T-helper 9 cell (primary cell): ENCODE data around the gene BRMS1.
"Not testable (repeated sequence)": the region's sequence is repeated elsewhere in the genome, so short reads cannot be mapped to it uniquely, and the experiment has no call there.

Experiments
- DNase-seq: peaks from one replicate; pipeline ENCODE4 v3.0.0-alpha.2; 2020

Gene BRMS1

DNA sequence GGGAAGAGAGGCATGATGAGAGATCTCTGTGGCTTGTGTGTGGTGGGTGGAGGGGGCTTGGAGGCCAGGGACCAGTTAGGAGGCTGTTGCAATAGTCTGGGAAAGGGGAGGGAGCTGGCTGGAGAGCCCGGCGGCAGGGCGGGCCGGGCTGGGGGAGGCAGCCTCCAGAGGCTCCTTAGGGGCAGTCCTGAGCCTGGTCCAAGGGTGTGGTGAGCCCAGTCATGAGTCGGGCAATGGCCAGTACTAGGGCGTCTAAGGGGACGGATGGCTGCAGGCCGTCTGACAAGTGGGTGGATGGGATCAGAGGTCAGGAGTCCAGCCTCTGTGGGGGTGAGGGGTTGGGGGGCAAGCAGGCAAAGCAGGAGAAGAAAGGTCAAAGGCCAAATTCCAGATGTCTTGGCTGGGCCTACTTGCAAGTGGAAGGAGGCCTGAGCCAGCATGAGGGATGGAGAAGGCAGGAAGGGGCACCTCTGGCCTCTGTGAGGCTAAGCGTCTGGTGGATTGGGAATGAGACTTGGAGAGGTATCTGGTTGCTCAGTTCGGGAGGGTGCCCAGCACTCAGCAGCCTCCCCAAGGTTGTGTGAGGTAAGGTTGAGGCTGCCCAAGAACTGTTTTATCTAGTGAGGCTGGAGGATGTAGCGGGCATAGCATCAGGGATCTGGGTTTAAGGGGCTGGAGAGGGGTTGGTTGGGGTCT is 22.0 kb downstream of the BRMS1 start:
- no peak for DNase-seq

DNA sequence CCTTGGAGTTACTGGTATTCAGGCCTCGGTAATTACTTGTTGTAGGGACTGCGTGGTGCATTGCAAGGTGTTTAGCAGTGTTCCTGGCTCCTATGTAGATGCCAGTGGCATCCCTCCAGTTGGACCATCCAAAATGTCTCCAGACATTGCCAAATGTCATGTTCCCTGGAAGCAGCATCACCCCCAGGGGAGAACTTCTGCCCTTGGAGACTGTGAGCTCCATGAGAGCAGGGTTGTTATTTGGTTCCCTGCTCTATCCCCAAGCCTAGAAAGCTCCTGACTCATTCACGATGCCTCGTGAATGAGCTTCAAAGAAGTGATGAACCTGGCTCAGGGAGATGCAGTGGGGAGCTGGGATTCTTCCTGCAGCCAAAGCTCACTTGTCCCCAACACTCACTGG is 23.3 kb downstream of the BRMS1 start:
- DNase-seq: no peak

DNA sequence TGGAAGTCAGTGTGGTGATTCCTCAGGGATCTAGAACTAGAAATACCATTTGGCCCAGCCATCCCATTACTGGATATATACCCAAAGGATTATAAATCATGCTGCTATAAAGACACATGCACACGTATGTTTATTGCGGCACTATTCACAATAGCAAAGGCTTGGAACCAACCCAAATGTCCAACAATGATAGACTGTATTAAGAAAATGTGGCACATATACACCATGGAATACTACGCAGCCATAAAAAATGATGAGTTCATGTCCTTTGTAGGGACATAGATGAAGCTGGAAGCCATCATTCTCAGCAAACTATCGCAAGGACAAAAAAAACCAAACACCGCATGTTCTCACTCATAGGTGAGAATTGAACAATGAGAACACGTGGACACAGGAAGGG is 24.2 kb downstream of the BRMS1 start:
- not testable (repeated sequence) for DNase-seq

DNA sequence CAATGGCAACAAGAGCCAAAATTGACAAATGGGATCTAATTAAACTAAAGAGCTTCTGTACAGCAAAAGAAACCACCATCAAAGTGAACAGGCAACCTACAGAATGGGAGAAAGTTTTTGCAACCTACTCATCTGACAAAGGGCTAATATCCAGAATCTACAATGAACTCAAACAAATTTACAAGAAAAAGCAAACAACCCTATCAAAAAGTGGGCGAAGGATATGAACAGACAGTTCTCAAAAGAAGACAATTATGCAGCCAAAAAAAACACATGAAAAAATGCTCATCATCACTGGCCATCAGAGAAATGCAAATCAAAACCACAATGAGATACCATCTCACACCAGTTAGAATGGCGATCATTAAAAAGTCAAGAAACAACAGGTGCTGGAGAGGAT is 24.6 kb downstream of the BRMS1 start:
- not testable (repeated sequence) for DNase-seq

DNA sequence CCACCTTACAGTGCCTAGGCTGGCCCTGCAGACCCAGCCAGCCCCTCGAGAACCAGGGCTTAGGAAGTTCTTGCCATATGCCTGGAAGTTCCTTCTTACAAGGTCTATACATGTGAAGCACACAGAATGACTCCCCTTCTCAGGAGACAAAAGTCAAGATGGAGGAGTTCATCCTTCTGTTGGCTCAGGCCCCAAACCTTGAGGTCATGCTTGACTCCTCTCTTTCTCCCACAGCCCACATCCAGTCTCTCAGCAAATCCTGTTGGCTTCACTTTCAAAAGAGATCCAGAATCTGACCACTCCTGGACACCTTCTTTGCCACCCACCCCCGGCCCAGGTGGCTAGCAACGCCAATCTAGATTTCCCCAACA is 26.3 kb downstream of the BRMS1 start:
- DNase-seq: no peak

DNA sequence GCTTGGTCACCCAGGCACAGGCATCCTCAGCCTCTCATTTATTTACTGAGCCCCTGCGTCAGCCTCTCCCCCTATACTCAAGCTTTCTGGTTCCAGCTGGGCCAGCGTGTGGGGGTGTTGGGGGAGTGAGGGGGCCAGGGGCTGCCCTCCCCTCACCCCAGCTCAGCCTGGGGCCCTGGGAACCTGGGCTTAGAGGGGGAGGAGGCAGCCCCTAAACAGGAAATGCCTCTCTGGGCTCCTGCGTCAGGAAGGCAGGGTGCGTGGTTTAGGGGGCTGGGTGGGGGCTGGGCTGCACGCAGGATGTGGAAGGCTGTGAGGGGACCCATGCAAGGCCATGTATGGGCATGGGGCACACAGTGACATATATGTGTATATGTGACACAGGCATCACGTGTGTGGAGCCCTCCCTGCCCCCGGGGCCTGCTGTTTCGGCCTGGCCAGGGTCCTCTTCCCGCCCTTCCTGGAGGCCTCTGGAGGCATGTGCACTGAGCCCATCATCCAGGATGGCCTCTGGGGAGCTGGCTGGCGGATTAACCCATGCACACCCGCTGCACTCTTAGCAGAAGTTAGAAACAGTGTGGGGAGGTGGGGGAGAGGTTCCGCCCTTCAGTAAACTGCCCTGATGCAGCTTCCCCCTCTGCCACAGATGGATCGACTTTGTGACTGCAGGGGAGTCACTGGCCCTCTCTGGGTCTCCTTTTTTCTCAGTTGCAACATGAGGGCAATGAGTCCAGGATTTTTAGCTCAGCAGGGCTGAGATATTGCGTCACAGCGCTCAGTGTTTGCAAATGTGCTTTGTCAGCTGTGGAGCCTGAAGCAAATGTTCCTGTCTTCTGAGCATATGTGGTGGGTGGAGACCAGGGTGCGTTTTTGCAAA is 26.9 kb downstream of the BRMS1 start:
- no peak for DNase-seq

DNA sequence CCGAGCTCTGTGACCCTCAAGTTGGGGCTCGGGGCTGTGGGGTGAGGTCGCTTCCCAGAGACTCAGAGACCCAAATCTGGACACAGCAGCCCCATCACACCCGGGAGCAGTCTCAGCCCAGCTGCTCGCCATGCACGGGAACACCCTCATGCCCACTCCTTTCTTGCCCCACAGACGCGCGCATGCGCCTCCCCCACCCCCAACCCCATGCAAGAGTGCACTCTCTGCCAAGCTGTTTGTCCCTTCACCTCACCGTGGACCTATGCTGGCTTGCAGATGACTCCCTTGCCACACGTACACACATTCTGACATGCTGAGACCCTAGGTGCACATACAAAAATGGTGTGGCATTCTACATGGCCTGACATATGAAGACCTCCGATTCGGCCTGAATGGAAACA is 27.6 kb downstream of the BRMS1 start:
- DNase-seq: no peak

DNA sequence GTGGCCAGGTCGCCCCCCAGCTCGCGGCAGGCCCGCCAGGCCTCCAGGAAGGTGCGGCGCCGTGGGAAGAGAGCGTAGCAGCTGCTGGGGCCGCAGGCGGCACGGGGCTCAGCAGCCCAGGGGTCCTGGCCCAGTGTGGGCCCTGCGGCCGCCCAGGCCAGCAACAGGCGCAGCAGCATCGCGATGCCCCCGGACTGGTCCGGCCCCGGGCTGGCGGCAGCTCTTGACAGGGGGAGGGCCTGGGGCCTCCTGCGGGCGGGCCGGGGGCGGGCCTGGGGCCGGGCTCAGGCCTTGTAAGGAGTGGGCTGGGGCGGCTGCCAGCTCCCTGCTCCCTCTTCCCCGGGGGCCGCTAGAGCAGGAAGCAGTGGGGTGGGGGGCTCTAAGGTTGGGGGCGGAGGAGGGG is 28.1 kb downstream of the BRMS1 start, which contains the start of gene CD248:
Gene CD248, minus strand, starts transcription at position 196 of the 403 bp plus-strand sequence. Its CDS starts 17 bp downstream, at position 179.
- no peak for DNase-seq

DNA sequence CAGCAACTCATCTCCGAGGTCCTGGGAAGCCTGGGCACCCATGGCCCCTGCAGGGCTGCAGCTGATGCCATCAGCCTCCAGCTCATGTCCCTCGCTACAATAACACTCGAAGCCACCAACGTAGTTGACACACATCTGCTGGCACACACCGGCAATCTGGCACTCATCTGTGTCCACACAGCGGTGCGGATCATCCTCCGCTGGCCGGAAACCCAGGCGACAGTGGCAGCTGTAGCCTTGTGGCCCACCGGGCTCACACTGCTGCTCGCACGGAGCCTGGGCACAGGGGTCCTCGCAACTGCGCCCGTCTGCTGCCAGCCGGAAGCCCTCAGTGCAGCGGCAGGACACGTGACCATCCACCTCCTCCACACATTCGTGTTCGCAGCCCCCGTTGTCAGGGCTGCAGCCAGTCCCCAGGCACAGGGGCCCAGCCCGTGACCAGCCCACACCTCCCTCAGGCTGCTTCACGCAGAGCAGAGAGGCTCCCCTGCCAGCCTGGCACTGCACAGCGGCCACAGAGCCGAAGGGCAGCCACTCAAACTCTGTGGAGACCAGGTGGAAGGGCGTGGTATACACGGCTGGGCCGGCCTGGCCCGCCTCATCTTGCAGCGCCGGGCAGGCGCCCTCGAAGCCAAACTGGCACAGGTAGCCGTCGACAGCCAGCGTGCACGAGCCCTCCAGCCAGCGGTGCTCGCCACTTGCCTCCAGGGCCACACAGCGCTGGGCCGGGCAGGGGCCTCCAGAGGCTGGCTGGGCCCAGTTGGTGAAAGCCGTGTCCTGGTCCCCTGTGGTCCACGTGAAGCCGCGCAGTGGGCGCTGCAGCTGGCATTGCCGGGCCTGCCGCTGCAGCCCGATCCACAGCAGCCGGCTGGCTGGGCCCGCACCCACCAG is 28.7 kb downstream of the BRMS1 start:
- no peak for DNase-seq

DNA sequence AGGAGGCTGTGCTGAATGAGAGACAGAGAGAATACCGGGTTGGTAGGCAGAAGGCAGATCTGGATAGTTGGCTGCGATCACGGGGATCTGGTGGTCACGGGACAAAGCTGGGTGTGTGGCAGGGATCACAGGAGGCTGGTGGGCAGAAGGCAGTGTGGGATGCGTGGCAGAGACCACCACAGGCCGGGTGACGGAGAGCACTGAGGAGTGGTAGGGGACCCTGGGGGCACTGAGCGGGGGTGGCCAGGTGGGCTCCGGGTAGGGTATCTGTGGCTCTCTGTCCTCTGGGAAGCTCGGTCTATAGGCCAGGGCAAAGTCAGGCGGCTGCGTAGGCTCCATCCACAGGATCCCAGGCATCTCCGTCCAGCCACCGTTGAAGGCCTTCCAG is 29.4 kb downstream of the BRMS1 start:
- DNase-seq: no peak

DNA sequence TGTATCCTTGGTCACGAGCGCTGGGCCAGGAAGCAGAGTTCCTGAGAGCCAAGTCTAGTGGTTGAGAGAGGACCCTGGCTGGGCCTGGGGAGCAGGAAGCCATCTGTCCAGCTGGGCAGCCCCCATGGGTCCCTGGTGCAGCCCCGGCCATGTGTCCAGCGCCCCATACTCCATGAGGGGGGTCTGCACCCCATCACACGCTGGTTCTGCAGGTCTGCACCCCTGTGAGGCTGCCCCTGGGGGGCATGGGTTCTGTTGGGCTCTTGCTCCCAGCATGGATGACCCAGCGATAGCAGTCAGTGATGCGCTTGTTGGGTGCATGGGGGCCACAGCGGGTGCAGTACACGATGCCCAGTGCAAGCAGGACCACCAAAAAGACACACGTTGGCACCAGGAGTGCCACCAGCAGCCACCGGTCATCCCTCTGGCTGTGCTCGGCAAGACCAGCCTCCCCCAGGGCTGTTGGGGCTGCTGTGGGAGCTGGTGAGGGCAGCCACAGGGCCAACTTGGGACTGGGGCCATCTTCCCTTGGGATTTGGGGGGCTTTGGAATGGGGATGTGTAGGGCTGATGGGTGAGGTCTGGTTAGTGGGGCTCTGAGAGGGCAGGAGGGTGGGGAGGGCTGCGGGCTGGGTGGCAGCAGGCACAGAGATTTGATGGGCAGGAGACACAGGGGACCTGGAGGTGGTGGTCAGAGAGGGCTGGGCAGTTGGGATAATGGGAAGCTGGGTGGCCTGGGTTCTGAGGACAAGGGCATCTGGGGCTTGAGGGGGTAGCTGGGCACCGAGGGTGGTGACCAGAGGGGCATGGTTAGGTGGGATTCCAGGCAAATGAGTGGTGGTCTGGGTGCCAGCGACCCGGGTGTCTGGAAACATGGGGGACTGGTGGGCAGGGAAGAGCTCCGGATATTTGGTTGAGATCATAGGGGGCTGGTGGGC is 30.1 kb downstream of the BRMS1 start:
- no peak for DNase-seq

DNA sequence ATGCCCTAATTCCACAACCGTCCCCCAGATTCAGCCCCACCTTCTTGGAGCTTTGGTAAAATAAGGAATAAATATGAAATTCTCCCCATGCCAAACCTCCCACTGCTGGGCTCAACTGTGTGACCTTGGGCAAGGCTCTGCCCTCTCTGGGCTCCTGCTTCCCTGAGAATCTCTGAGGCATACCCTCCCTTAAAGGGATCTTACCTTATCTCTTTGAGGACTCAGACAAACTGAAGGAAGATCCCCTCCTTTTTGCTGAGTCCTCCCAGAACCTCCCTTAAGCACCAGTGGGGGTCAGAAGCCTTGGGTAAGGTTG is 30.8 kb downstream of the BRMS1 start:
- DNase-seq: no peak

DNA sequence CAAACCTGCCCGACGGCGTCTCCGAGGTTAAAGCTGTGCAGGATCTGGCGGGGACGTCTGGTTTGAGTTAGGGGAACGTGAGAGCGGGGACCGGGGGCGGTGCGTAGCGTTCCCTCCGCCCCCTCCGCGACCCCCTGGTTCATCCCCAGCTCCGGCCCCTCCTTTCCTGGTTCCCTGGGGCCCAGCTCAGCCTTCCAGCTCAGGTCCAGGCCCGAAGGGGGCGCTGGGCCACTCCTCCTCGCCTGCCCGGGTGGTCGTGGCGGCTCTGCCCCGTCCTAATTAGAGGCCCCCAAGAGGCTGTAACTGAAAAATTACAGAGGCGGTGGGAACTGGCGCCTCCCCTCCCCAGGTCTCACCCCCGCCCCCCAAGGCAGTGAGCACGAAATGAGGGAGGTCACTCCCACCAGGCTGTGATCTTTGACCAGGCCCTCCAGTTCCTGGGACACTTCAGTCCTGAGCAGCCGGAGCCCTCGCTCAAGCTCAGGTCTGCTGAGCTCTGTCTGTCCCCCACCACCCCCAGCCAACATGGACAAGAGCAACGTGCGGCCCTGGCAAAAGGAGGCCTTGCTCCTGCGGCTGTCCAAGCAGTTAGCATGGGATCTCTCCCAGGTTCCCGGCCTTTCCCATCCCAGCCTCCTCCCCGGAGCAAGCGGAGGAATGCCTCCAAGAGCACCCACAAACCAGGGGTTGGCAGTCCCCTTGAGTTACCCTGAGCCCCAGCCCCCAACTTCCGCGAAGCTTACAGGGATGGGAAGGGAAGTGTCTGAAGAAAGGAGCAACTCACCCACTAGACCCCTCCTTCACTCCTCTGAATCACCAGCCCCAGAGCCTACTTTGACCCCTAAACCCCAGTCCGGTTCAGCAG is 31.4 kb downstream of the BRMS1 start:
- no peak for DNase-seq

DNA sequence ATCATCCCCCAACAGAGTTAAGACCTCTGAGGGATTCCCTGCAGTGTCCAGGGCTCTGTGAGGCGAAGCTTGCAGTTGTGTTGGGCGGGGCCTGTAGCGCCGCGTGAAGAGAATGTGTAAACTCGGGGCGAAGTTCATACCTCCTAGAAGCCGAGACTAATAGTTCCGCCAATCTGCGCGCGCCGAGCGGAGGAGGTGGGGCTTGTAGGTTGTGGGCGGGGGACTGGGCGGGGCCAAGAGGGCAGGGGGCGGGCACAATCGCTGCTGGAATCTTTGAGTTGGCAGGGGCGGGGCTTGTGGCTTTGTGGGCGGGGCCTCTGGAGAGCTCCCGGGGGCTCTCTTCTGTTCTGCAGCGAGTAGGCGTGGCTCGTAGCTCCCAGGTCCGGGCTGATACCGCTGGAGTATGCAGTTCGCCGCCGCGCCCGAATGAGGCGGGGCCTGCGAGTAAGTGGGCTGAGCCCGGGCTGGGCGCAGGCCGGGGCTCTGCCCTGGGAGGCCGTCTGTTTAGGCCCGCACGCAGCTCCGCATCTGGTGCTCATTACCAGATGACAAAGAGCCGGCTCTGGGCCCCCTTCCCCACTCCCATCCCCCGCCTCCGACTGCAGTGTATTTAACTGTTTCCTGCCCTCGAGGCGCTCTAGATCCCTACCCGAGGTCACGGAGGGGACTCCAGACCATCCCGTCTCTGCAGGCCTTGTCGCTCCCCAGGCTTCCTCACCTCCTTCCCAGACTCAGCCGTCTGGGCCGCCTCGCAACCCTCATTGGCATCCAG is 32.2 kb downstream of the BRMS1 start:
- DNase-seq: peak; percentile 100

DNA sequence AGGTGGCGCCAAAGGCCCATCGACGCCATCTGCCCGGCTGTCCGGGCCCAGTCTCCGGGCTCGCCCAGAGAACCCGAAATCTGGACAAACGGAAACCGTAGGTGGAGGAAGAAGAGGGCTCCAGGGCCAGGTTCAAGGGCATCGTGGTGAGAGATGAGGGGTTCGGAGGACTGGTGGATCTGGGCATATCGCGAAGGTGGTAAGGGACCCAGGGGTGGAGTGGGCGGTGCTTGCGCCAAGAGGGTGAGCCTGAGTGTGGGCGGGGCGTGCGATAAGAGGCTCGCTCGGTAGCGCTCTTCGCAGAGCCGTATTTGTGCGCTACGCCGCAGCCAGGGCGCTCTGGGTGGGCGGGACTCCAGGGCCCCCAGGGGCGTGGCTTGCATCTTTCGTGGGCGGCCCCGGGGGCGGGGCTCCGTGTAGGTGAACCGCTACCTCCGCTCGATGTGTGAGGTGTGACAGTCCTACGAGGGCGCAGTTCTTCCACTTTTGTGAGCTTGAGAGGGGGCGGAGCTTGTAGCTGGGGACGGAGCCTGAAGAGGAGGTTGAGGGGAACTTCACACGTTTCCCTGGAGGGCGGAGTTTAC is 32.8 kb downstream of the BRMS1 start:
- peak; percentile 95 for DNase-seq

DNA sequence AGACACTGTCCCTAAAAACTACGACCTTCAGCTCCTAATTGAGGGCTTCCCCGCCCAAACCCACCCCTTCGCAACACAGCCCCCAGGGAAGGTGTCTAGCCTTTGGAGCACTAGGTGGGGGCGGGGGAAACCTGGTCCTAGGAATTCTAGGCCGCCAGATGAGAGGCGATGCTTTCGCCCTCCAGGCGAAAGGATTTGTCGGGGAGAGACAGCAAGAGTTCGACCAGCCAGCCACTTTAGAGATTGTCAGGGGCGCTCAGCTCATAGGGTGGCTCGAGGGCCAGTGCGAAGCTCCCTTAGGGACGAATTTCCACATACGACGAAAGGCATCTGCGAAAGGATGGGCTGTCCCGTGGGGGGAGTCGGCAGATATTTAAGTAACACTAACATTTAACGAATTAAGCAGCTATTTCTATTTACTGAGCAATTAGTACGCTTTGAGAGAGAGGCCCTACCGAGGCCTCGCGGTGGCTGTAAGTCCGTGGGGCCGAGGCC is 33.4 kb downstream of the BRMS1 start:
- no peak for DNase-seq

DNA sequence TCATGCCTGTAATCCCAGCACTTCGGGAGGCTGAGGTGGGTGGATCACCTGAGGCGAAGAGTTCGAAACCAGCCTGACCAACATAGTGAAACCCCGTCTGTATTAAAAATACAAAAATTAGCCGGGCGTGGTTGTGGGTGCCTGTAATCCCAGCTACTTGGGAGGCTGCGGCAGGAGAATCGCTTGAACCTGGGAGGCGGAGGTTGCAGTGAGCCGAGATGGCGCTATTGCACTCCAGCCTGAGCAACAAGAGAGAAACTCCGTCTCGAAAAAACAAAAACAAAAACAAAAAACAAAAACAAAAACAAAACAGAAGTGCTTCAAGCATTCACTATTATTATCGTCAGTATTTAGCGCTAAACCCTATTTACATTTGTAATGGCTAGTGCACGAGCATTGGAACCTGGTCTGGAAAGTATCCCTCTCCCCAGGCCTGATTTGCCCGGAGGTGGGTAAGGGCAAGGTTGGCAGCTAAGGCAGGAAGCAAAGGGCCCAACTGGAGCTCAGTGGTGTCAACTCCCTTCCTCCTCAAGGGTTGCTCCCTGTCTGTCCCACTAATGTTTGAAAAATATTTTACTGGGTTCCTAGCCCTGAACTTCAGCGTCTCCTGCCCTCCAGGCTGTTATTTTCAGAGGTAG is 34.0 kb downstream of the BRMS1 start:
- DNase-seq: not testable (repeated sequence)

DNA sequence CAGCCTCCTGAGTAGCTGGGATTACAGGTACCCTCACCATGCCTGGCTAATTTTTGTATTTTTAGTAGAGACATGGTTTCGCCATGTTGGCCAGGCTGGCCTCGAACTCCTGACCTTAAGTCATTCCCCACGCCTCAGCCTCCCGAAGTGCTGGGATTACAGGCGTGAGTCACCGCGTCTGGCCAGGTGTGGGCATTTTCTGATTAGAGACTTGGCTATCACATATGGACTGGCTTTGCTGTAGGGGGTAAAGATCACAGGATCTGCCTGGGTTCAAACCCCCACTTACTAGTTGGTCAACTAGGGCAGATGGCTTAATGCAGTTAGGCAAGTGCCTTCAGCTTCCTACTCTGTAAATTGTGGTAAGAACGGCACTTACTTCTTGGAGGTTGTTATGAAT is 34.6 kb downstream of the BRMS1 start:
- no peak for DNase-seq

DNA sequence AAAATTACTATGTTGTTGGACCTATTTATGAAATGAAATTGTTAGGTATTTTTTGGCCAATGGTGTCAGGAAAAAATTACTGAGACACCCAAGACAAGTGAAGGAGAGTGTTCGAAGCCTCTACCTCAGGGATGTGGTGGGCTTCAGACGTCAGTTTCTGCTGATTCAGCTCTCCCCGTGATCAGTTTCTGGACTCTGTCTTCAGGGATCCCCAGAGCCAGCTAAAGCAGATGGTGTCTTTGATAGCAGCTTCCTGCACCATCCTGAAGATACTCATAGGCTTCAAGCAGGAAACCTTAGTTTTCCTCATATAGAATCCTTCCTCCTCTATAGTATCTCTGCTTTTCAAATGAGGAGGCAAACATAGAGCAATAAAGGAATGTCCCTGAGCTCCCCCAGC is 35.4 kb downstream of the BRMS1 start:
- DNase-seq: no peak
